ENCODE results near the gene CCDC187.
"Not testable (repeated sequence)": the region's sequence is repeated elsewhere in the genome, so short reads cannot be mapped to it uniquely, and the experiment has no call there.

CCDC187 gene

GRCh38 chr9:136239135-136239982 is 64.5 kb downstream of the CCDC187 start:
- Histone ChIP-seq H3K4me2 (ENCODE audit: insufficient read depth, low read length) (no peak overlapping the region), H3K4me1 (ENCODE audit: insufficient read depth, low read length) (peaks cover 17% of the 10 kb centered on the region), H3K4me3 (ENCODE audit: low read depth in 1 of 2, low read length in 2 of 2) (no peak overlapping the region), H4K20me1 (ENCODE audit: insufficient read depth, low read length) (peaks cover 93% of the 10 kb centered on the region), H3K9ac (ENCODE audit: low read depth, low read length) (no peak overlapping the region), H3K36me3 (ENCODE audit: insufficient read depth, low read length) (peaks cover 51% of the 10 kb centered on the region), H3K27me3 (ENCODE audit: insufficient read depth, low read length, poor library complexity) (no peaks in the 10 kb centered on the region), H3K79me2 (ENCODE audit: insufficient read depth, low read length) (peaks cover 78% of the 10 kb centered on the region), H3K27ac (ENCODE audit: low read length) (no peak overlapping the region), H2AFZ (ENCODE audit: low read depth, low read length) (no peak overlapping the region), H3K9me3 (ENCODE audit: insufficient read depth, low read length, severe bottlenecking) (no peaks in the 10 kb centered on the region)
- ATAC-seq (ENCODE audit: insufficient read depth, low read depth), result no peak
- TF ChIP-seq CTCF (IDR thresholded peaks at IDR 0.05; ENCODE audit: borderline replicate concordance, extremely low read depth, low read length, poor library complexity, severe bottlenecking) (no peak), EZH2 (IDR thresholded peaks at IDR 0.05; ENCODE audit: borderline replicate concordance, low read depth, low read length, severe bottlenecking) (no peak)
- DNase-seq, result no peak

GRCh38 chr9:136238342-136238732 is 65.6 kb downstream of the CCDC187 start:
- Histone ChIP-seq H3K79me2 (ENCODE audit: insufficient read depth, low read length) (peaks cover 67% of the 10 kb centered on the region), H3K36me3 (ENCODE audit: insufficient read depth, low read length) (peaks cover 60% of the 10 kb centered on the region), H2AFZ (ENCODE audit: low read depth, low read length) (no peak overlapping the region), H3K4me2 (ENCODE audit: insufficient read depth, low read length) (no peak overlapping the region), H4K20me1 (ENCODE audit: insufficient read depth, low read length) (peaks cover 93% of the 10 kb centered on the region), H3K27me3 (ENCODE audit: insufficient read depth, low read length, poor library complexity) (no peaks in the 10 kb centered on the region), H3K27ac (ENCODE audit: low read length) (no peak overlapping the region), H3K4me3 (ENCODE audit: low read depth in 1 of 2, low read length in 2 of 2) (no peak overlapping the region), H3K9ac (ENCODE audit: low read depth, low read length) (no peak overlapping the region), H3K4me1 (ENCODE audit: insufficient read depth, low read length) (peaks cover 6% of the 10 kb centered on the region; the same call in 1 of the 2 replicates), H3K9me3 (ENCODE audit: insufficient read depth, low read length, severe bottlenecking) (no peaks in the 10 kb centered on the region)
- TF ChIP-seq CTCF (IDR thresholded peaks at IDR 0.05; ENCODE audit: borderline replicate concordance, extremely low read depth, low read length, poor library complexity, severe bottlenecking) (no peak), EZH2 (IDR thresholded peaks at IDR 0.05; ENCODE audit: borderline replicate concordance, low read depth, low read length, severe bottlenecking) (no peak)
- no peak for DNase-seq
- no peak for ATAC-seq (ENCODE audit: insufficient read depth, low read depth)

GRCh38 chr9:136237486-136238341 is 66.2 kb downstream of the CCDC187 start:
- ATAC-seq (ENCODE audit: insufficient read depth, low read depth) (no peak), DNase-seq (no peak)
- Histone ChIP-seq H3K36me3 (ENCODE audit: insufficient read depth, low read length) (peaks cover 57% of the 10 kb centered on the region), H4K20me1 (ENCODE audit: insufficient read depth, low read length) (peaks cover 92% of the 10 kb centered on the region), H3K4me3 (ENCODE audit: low read depth in 1 of 2, low read length in 2 of 2) (no peak overlapping the region), H3K27ac (ENCODE audit: low read length) (no peak overlapping the region), H3K79me2 (ENCODE audit: insufficient read depth, low read length) (peaks cover 64% of the 10 kb centered on the region), H3K9me3 (ENCODE audit: insufficient read depth, low read length, severe bottlenecking) (no peaks in the 10 kb centered on the region), H3K4me2 (ENCODE audit: insufficient read depth, low read length) (no peak overlapping the region), H3K4me1 (ENCODE audit: insufficient read depth, low read length) (0 out of 2 replicates have a peak, but pooled peaks cover under 1% of the 10 kb centered on the region), H3K9ac (ENCODE audit: low read depth, low read length) (no peak overlapping the region), H2AFZ (ENCODE audit: low read depth, low read length) (no peak overlapping the region), H3K27me3 (ENCODE audit: insufficient read depth, low read length, poor library complexity) (no peaks in the 10 kb centered on the region)
- TF ChIP-seq EZH2 (IDR thresholded peaks at IDR 0.05; ENCODE audit: borderline replicate concordance, low read depth, low read length, severe bottlenecking) (no peak), CTCF (IDR thresholded peaks at IDR 0.05; ENCODE audit: borderline replicate concordance, extremely low read depth, low read length, poor library complexity, severe bottlenecking) (no peak)

- Histone ChIP-seq H3K79me2 (ENCODE audit: insufficient read depth, low read length) (peaks cover 60% of the 10 kb centered on the region), H3K36me3 (ENCODE audit: insufficient read depth, low read length) (peaks cover 49% of the 10 kb centered on the region), H4K20me1 (ENCODE audit: insufficient read depth, low read length) (peaks cover 83% of the 10 kb centered on the region)
- H3K27me3 ChIP-seq (ENCODE audit: insufficient read depth, low read length, poor library complexity); H3K9me3 ChIP-seq (ENCODE audit: insufficient read depth, low read length, severe bottlenecking); H3K4me2 ChIP-seq (ENCODE audit: insufficient read depth, low read length); ATAC-seq (ENCODE audit: insufficient read depth, low read depth); H3K4me1 ChIP-seq (ENCODE audit: insufficient read depth, low read length); H3K9ac ChIP-seq (ENCODE audit: low read depth, low read length); H2AFZ ChIP-seq (ENCODE audit: low read depth, low read length); H3K4me3 ChIP-seq (ENCODE audit: low read depth in 1 of 2, low read length in 2 of 2); DNase-seq; H3K27ac ChIP-seq (ENCODE audit: low read length): not testable (repeated sequence)
Observed at GRCh38 chr9:136236471-136237410, 67.2 kb downstream of the CCDC187 start.
